Daoy (cell line): Measurements from ENCODE around the gene GPNMB. TPM values are rescaled to one million over a fixed set of nuclear protein-coding genes. Genes with fewer than 3 reads are reported as not detected.
"Not testable (repeated sequence)": the region's sequence is repeated elsewhere in the genome, so short reads cannot be mapped to it uniquely, and the experiment has no call there.

Source experiments
- DNase-seq: peaks from one replicate; pipeline ENCODE4 v3.0.0-alpha.2; 2015; ENCODE audit warnings: low read depth
- total RNA-seq: library from RNA; depleted of rRNA; stranded (reverse); fragments of >200 nt; shearing (Covaris generic); gene quantifications from 2 replicates; pipeline ENCODE4 v1.2.3, GENCODE V29; 2014; rRNA removed

GPNMB gene
- total RNA-seq, result 6.9 and 14.5 TPM in 2 replicates

DNA sequence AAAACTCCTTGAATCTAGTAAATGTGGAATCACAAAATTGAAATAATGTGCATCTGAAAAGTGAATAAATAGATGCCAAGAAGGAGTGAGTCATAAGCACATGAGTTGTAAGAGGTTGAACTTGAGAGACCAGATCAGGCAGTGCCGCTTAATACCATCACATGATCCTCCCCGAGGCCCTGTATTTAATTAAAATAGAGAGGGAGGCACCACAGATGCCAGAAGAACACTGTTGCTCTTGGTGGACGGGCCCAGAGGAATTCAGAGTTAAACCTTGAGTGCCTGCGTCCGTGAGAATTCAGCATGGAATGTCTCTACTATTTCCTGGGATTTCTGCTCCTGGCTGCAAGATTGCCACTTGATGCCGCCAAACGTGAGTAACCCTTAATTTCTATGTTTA lies at the start of gene GPNMB:
Gene GPNMB (plus strand): TSS at position 221 of the 400 bp plus-strand sequence. CDS start 83 bp downstream, at position 304.
- peak; percentile 59 for DNase-seq

DNA sequence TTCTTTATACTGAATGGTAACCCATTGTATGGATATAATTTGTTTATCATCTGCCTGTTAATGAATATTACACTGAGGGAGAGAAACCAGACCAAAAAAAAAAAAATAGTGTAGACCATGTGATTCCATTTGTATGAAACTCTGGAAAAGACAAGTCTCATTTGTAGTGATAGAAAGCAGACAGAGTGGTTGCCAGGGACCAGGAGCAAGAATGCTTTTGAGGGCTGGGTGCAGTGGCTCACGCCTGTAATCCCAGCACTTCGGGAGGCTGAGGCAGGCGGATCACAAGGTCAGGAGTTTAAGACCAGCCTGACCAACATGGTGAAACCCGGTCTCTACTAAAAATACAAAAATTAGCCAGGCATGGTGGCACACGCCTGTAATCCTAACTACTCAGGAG lies 48.8 kb upstream of the GPNMB start:
- DNase-seq, result not testable (repeated sequence)

DNA sequence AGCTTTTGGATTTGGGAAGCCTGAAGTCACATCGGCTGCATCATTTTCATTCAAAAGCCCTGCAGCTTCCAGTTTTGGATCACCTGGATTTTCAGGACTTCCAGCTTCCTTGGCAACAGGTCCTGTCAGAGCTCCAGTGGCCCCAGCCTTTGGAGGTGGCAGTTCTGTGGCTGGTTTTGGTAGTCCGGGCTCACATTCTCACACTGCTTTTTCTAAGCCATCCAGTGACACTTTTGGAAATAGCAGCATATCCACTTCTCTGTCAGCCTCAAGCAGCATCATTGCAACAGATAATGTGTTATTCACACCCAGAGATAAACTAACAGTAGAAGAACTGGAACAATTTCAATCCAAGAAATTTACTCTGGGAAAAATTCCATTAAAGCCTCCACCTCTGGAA lies 46.2 kb upstream of the GPNMB start:
- DNase-seq, result no peak

DNA sequence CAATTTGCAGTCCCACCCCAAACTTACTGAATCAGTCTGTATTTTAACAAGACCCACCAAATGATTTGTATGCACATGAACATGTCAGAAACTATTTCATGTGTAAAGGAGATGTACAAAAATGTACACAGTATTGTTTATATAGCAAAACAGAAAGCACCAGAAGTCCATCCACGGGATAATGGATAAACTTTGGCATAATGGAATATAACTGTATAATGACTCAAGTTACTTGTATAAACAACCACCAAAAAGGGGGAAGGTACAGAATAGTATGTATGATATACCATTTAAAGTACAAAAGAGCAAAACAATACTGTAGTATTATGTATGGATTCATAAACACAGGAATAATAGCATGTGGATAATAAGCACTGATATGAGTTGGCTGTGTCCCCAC lies 42.3 kb upstream of the GPNMB start:
- DNase-seq, result no peak

DNA sequence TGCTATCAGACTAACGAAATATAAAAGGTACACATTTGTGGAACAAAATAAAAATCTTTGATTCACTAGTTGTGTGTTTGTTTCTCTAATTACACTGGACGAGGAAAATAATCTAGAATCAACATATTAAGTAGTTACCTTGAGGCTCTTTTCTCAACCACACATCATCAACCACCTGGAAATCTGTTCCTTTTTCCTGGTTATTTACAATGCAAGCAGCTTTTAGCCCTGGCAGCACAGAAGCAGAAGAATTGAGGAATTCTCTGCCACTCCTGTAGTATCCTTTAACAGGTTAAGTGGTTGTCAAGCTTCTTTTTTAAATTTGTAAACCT lies 41.0 kb upstream of the GPNMB start:
- no peak for DNase-seq

DNA sequence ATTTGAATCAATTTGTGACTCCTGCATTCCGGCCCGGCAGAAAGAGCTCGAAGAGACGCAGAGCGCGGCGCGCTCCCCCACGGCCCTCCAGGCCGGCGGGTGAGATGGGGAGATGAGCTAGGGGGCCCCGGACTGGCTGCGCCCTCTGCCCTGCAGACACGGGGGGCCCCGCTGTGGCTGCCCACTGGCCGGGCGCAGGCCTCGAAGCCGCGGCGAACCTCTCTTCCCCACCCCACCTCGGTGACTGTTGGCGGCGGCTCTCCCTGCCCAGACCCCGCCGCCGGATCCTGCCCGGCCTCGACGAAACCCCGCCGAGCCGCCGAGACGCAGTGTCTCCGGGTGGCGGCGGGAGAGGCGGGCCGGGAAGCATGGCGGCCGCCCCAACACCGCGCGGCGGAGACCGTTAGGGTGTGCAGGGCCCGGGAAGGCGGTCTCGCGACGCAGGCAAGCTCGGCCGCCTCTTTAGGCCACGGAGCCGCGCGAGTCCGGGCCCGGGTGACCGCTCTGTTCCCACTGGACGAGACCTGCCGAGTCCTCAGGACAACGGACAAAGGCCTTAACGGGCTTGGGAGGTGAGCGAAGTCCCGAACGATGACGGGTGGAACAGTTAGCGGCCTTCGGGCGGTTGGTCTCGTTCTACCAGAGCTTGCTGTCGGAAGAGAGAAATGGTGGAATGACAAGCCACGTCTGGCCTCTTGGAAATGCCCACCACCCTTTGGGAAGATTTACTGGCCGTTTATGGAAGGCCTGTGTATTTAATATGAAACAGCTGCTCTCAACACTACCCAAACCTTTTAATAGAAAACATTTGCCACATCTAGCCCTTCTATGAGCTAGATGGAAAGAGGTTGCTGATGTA lies 40.4 kb upstream of the GPNMB start:
- no peak for DNase-seq

DNA sequence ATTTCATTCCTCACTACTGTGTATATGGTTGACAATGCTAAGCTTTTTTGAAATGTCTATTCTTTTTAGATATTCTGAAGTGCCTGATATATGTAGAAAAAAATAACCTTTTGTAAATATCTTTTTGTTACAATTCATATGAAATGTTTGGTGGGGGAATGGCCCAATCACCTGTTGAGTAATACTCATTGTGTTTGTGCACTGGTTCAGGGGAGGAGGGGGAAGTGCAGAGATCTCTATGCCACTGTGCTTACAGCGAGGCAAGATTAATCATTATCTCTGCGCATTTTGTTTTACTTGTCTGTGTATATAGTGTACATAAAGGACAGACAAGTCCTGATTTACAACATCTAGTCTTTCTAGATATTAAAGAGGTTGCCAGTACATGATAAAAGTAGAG lies 39.6 kb upstream of the GPNMB start:
- DNase-seq, result no peak

DNA sequence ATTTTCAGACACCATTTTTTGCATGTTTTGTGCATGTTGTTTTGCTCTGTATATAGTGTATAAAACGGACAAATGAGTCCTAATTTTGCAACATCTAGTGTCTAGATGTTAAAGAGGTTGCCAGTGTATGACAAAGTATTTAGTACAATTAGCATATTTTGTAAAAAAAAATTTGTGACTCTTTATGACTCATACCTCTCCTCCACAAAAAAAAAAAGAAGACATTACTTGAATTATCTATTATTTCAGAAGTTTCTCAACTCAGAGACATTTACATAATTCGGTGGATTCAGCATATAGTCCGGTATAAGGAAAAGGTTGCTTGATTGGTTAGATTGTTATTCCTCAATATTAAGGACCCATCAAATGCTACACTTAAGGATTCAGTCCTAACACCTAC lies 38.7 kb upstream of the GPNMB start:
- DNase-seq, result no peak

DNA sequence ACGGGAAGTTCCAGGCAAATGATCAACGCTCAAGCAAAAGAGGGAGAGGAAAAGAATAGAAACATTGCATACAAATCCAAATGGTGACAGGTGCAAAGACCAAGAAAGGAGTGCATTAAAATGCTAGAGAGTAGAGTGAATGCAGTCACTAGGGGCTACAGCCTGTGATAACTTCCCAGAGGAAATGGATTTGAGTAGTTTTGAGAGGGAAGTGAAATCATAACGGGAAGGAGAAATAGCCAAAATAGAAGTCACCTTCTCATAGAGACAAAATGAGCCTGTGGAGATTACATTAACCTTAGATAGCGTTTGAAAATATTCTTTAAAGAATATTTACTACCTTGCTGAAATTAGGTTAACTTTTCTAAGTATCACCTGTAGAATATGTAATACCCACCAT lies 38.3 kb upstream of the GPNMB start:
- DNase-seq, result no peak

DNA sequence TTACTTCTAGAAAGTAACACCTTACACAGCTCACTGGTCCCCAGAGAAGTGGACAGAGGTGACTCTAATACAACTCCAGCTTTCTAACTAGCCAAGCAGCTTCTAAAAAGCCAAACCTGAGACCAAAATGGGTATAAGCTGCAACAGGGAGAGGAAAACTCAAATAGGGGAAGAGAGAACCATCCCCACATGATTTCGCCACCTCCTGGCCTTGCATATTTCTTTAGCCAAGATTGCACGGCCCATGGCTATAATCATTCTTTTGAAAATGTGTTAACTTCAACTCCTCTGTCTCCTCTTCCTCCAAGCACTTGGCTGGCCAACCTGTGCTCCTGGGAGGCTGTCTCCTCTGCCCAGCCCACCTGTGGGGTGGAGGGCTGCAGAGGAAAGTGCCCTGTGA lies 36.1 kb upstream of the GPNMB start:
- DNase-seq, result no peak

DNA sequence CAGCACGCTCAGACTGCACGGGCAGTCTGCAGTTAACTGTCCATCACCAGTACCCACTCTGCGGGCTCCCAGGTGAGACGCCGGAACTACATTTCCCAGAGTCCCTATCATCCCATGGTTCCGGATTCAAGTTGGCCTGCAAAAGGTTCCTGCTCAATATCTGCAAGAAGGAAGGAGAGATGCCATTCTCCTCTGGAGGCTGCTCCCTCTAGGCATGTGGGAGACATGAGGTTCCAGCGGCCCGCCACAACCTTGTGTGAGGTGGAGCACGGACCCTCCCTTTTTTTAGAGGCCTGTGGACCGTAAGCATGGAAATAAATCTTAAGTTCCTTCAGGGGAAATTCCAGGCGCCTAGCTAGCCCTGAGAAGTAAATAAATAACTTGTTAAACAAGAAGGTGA lies 35.0 kb upstream of the GPNMB start:
- no peak for DNase-seq

DNA sequence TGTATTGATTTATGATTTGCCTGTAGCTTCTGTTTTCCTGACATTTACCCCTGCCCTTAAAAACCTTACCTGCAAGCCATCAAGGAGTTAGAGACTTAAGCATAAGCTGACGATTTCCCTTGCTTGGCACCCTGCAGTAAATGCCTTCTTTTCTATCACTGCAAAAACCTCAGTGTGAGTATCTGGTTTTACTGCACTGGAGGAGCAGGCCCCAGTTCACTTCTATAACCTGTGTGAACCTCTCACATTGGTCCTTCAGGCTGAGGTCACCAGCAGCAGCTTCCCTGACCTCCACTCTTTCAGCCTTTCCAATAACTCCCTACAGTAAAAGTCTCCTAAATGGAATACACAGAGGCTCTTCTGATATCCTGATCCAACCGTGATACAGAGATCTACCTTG lies 34.2 kb upstream of the GPNMB start:
- DNase-seq, result no peak

DNA sequence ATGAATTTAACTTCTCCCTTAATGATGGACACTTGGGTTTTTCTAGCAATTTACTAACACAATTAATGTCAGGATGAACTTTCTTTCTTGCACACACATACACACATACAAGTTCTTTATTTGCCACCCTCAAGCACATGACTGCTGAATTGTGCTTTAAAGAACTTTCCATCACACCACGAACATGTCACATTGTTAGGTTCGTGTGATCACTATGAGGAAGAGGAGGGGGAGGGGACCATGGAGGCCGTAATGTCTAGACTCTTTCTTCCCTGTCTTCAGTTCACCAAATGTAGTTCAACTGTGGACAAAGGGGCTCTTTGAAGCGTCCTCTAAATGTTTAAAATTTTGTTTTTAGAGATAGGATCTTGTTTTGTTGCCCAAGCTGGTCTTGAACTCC lies 33.7 kb upstream of the GPNMB start:
- DNase-seq, result no peak

DNA sequence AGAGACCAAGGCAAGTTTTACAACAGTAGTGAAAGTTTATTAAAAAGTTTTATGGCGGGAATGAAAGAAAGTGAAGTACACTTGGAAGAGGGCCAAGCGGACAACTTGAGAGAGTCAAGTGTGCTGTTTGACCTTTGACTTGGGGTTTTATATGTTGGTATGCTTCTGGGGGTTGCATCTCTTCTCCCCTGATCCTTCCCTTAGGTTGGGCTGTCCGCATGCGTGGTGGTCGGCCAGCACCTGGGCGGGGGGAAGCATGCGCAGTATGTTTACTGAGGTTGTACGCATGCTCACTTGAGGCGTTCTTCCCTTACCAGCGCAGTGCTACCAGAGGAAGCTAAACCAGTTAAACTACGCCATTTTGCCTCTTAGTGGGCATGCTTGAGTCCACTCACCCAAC lies 32.8 kb upstream of the GPNMB start:
- DNase-seq, result no peak

DNA sequence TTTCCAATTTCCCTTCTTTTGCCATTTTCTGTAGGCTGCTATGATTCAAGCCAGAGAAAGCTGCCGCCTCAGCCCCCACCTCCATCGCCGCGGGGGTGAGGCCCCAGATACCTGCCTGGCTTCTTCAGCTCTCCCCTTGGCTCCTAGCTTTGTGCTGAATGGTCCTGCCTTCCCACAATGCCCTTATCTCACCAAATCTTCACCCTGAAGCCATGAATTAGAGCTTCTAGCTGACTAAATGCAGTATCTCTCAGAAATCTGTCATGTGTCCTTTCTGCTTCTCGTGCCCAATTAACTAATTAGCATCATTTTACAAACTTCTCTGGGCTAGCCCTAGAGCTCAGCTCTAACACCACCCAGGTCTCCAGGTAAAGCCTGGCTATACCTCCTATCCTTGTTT lies 32.2 kb upstream of the GPNMB start:
- no peak for DNase-seq

DNA sequence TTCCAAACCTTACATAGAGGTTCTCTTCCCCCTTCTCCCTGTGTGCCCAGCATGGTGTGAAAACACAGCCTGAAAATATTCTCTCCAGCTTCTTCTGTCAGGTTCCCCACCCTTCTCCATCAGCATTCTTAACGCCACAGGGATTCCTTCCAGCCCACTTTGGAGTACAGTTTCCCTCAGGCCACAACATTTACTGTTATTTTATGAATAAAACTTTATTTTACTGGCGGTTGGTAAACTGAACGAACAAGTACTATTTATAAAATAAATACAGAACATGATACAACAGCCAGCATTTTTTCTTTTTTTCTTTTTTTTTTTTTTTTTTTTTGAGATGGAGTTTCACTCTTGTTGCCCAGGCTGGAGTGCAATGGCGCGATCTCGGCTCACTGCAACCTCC lies 31.6 kb upstream of the GPNMB start:
- DNase-seq, result no peak

DNA sequence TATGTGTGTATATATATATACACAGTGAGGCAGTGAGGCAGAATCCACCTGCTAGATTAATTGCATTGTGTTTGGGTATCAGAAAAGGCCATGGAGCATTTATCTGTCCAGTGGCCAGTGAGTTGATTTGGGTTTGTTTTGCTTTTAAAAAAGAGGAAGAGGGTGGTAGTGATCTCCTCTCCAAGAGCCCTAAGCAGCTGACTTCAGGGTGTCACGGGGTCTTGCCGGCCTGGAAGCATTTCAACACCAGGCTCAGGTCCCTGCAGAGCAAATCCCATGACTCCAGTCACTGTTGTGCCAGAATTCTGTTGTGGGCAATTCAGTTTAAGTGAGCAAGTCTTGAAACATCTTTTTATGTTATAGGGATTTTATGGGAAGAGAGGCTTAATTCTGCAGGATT lies 30.6 kb upstream of the GPNMB start:
- no peak for DNase-seq

DNA sequence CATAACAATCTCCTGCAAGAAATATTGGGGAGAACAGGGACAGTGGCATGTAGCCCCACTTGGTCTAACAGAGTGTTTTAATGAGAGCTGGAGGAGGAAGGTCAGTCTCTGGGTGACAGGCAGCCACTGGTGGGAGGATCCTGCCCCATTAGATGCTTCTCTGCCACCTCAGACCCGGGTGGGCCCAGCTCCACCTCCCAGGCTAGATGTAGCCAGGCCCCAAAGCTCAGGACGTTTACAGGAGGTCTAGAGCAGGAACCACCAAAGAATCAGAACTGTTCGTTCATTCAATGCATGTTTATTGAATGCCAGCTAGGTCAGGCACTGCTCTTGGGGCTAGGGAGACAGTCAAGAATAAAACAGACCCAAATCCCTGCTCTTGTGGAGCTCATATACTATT lies 28.4 kb upstream of the GPNMB start:
- no peak for DNase-seq

DNA sequence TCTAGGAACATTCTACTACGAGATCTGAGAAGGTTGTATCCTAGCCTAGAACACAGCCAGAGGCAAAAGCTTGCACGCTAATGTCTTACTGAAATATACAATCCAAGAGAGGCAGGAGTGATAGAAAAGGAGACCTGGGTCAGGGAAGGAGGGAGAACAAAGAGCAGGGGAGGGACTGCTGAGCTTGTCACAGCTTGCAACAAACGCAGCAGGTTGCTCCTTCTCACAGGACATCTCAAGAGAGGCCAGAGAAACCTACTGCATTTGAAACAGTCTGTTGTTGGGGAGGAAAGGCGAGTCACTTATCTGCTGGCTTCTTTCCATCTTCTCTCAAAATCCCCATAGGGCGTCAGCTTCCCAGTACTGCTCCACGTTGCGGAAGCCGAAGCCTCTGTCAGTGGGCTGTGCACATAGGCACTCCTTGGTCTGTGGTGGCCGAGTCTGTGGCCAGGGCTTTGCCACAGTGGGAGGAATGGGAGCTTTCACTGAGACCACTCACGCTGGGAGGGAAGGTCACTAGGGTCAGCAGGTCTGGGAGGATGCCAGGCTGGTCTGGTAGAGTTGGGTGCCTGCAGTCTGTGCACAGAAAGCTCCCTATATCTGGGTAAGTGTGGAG lies 25.8 kb upstream of the GPNMB start:
- DNase-seq, result no peak

DNA sequence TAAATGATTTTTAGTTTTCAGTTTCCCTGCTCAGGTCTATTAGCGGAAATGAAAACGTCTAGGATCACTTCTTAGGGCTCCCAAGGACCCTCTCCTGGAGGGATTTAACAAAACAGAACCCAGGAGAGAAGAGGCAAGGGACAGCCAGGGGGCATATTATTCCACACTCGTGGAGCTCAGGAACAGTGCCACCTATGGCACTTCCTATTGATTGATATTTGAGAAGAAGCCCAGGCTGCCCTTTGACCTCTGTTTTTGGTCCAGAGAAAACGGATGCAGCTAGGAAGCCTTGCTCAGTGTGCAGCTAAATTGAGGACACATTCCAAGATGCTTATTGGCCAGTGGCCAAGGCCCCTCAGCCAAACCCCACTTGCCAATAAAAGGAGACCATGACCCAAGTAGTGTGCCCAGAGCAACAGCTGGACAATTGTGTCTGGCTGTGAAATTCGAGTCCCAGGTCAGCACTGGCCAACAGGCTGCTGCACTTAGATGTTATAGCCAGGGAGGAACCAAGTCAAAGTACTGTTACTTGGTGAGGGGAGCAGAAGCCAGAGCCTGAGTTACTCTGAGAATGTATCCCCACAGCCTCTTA lies 24.0 kb upstream of the GPNMB start:
- DNase-seq, result no peak

DNA sequence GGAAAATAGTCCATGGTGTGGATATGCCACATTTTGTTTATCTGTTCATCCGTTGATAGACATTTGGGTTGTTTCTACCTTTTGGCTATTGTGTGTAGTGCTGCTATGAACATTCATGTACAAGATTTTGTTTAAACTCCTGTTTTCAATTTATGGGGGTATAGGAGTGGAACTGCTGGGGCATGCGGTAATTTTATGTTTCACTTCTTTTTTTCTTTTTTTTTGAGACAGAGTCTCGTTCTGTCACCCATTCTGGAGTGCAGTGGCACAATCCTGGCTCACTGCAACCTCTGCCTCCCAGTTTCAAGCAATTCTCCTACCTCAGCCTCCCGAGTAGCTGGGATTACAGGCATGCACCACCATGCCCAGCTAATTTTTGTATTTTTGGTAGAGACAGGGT lies 22.2 kb upstream of the GPNMB start:
- not testable (repeated sequence) for DNase-seq

DNA sequence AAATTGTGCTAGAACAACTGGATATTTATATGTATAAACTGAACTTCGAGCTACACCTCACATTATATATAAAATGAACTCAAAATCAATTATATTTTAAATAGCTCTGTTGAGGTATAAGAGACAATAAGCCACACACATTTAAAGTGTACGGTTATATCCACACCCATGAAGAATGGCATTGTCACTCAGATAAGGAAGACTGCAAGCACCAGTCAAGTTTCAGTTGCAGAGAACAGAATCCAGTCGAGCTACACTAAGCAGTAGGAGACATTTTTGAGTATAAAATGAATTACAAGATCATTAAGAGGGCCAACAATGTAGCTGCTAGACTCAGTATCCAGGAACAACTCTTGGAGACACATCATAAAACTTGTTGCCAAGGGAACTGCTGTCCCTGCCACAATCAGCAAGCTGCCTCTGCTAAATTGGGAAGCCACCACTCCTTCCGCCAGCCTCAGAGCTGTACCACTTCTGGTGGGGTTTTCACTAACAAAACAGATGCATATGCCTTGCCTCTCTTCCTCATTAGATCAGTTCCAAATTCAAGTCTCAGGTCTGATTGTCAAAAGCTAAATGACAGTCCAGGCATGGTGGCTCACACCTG lies 19.6 kb upstream of the GPNMB start:
- DNase-seq, result no peak

DNA sequence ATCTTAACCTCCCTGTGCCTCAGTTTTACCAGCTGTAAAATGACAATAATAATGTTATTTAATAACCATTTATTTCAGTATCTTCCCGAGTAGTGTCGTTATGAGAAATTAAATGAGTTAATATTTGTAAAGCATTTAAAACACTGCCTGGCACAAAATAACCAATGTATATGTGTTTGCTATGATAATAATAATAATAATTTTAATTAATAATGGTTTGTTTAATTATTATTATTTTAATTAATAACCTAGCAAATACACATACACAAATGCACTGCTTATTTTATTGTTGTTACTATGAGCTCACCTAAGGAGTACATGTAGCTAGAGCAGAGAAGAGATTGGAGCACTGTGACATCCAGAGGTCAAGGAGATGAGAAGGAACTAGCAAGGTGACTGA lies 18.2 kb upstream of the GPNMB start:
- DNase-seq, result no peak
